Measurements from ENCODE around the gene MID2.
A peak's percentile ranks its signal among the peaks of the same experiment; 100 is the strongest.
"Not testable (repeated sequence)": the region's sequence is repeated elsewhere in the genome, so short reads cannot be mapped to it uniquely, and the experiment has no call there.

Gene MID2, protein sequence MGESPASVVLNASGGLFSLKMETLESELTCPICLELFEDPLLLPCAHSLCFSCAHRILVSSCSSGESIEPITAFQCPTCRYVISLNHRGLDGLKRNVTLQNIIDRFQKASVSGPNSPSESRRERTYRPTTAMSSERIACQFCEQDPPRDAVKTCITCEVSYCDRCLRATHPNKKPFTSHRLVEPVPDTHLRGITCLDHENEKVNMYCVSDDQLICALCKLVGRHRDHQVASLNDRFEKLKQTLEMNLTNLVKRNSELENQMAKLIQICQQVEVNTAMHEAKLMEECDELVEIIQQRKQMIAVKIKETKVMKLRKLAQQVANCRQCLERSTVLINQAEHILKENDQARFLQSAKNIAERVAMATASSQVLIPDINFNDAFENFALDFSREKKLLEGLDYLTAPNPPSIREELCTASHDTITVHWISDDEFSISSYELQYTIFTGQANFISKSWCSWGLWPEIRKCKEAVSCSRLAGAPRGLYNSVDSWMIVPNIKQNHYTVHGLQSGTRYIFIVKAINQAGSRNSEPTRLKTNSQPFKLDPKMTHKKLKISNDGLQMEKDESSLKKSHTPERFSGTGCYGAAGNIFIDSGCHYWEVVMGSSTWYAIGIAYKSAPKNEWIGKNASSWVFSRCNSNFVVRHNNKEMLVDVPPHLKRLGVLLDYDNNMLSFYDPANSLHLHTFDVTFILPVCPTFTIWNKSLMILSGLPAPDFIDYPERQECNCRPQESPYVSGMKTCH

DNA sequence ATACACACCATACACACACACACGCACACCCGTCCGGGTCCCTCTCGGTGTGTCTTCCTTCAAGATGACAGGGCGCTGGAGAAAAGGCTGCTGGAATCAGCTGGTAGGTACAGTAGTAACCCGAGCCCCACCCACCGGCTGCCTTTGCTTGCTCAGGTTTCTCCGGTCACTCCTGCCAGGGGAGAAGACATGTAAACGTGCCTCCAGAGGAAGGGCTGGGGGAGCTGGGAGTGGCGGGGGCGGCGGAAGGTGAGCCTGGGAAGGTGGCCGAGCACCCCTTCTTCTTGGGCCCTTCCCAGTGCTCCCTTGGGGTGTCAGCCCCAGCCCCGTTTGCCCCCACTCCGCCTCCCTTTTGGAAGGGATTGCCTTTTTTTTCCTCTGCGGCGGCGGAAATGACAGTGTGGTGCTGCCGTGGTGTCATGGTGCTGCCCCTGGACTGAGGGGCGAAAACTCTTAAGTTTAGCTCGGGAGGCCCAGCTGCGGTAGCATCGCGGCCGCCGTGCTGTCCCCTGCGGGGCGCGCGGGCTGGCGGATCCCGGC, at the start of gene MID2:
TSS of gene MID2 (plus strand) at position 169 of the 540 bp plus-strand sequence. CDS start 561 bp downstream, outside the sequence.
- peak in 1 of 3 donors; percentile 25 for DNase-seq (ENCODE audit: low read depth in 3 of 3)

DNA sequence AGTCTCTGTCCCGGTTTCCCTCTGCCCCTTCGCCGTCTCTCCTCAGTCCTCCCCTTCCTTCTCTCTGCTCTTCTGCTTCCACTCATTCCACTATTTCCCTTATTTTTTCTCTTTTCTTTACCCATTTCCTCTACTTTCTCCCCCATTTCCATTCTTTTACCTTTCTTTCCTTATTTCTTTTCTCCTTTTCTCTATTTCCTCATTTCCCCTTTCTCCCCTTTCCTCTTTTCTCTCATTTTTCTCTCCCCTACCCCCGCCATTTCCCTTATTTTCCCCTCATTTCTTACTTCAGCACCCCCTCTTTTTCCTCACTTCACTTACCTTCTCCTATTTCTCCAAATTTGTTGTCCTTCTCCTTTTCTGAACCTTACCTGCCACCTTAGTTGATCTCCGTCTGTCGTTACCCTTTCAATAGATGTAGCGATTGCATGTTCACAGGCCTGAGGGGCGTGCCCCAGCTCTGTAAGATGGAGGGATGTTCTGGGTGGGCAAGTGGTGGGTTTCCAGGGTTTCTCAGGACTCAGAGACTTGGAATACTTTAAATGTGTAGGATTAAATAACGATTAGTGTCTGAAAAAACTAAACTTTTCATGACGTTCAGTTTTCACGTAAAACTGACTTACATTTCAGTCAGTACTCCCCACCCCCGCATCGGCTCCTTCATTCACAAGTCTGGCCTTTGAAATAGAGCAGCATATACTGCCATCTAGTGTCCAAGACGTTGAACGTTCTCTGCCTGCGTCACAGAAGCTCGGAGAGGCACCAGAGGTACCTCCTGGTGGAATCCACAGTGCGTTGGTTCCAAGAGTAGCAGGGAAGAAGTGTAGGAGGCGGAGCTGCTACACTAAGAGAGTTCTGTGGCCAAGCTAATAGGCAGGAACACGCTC, 48.8 kb upstream of the MID2 start:
- DNase-seq (ENCODE audit: low read depth in 3 of 3): peak; percentile 51 to 80 (median 61)

DNA sequence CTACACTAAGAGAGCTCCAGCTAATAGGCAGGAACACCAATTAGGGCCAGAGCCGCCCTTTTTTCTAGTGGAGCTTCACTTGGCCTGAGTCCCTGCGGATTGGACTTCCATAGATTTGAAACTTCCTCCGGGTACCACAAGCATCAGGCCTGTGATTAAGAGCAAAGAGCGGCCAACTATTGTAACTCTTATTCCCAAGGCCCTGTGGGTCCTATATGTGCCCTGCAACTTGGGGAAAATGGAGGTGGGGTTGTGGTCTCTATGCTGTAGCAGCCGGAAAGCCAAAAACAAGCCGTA, 48.2 kb upstream of the MID2 start, which contains the start of gene NCBP2L:
TSS of gene NCBP2L (plus strand) at position 198 of the 297 bp plus-strand sequence. CDS start 16,488 bp downstream, outside the sequence.
- no peak for DNase-seq (ENCODE audit: low read depth in 3 of 3)

DNA sequence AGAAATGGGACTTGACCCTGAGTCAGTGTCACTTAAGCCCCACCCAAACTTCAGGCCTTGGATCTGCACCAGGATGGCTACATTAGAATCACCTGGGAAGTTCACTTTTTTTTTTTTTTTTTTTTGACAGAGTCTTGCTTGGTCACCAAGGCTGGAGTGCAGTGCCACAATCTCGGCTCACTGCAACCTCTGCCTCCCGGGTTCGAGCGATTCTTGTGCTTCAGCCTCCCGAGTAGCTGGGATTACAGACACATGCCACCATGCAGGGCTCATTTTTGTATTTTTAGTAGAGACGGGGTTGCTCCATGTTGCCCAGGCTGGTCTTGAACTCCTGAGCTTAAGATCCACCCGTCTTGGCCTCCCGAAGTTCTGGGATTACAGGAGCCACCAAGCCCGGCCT, 45.1 kb upstream of the MID2 start:
- no peak for DNase-seq (ENCODE audit: low read depth in 3 of 3)

DNA sequence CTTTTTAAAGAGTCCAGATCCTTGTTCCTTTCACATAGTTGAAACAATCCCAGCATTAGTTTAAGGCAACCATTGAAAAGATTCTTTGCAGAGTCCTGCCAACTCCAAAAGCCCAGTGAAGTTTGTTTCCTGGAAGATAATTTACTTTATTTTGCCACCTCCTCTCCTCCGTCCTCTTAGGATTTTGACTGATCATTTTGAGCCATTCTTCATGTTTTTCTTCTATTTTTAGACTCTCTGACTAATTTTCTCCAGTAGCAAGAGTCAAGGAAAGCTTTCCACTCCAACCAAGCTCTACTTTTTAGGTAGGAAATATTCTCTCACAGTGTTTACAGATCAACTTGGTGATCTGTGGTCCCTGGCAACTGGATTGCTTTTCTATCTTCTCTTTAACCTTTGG, 37.8 kb upstream of the MID2 start:
- no peak for DNase-seq (ENCODE audit: low read depth in 3 of 3)

DNA sequence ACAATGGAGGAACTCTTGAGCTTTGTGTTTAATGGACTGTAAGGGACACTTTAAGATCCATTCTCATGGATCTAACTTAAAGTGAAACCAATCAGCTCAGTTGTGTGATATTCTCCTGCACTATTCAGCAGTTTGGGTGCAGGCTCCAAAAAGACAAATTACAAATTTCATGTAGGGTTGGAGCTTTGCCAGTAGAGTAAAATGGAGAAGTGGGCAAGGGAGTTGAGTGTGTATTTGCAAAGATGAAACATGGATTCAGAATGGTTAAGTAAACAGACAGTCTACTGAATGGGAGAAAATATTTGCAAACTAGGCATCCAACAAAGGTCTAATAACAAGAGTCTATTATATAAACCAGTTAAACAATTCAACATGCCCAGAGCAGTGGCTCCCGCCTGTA, 21.2 kb upstream of the MID2 start:
- DNase-seq (ENCODE audit: low read depth in 3 of 3): no peak

DNA sequence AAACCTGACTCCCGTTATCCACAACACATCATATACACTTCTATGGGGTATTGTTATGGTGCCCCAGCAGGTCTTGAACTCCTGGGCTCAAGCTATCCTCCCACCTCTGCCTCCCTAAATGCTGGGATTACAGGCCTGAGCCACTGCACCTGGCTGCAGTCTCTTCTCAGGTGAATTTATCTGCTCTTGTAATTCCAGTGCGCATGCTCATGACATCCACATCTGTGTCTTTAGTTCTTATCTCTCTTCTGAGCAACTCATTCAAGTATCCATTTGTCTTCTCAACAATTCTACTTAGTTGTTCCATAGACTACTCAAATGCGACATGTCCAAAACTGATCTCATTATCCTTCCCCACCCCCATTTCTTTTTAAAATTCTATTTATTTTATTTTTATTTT, 20.5 kb upstream of the MID2 start:
- no peak for DNase-seq (ENCODE audit: low read depth in 3 of 3)

DNA sequence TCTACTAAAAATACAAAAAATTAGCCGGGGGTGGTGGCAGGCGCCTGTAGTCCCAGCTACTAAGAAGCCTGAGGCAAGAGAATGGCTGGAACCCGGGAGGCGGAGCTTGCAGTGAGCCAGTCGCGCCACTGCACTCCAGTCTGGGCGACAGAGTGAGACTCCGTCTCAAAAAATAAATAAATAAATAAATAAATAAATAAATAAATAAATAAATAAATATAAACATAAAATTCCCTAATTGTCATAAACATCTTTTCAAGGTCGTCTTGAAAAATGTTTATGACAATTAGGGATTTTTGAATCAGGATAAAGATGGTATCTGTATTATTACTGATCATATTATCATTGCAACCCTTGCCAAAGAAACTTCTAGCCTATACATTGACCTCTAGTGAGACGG, 15.6 kb upstream of the MID2 start:
- not testable (repeated sequence) for DNase-seq (ENCODE audit: low read depth in 3 of 3)

DNA sequence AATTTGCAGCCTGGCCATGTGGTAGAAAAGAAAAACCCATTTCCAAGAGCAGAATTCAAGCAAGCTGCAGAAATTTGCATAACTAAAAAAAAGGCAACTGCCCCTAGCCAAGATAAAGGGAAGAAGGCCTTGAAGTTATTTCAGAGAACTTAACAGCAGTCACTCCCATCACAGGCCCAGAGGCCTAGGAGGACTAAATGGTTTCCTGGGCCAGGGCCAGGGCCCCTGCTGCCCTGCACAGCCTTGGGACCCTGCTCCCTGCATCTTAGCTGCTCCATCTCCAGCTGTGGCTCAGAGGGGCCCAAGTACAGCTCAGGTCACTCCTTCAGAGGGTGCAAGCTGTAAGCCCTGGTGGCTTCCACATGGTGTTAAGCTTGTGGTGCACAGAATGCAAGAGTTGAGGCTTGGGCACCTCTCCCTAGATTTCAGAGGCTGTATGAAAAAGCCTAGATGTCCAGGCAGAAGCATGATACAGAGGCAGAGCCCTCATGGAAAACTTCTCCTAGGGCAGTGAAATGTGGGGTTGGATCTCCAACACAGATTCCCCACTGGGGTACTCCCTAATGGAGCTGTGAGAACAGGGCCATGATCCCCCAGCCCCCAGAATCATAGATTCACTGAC, 6.7 kb upstream of the MID2 start:
- DNase-seq (ENCODE audit: low read depth in 3 of 3): no peak

DNA sequence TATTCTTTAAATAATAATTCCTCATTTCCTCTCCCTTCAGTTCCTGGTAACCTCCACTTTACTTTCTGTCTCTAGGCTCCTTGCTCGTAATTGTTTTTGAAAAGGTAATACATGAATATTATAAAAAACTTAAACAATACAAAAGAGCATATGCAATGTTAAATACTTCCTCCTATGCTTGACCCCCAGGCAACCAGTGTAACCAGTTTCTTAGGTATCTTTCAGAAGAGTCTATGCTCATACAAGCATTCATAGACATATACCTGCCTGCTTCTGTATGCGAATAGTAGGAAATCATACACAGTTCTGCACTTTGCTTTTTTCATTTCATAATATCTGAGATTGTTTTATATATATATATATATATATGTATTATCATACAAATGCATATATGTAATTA, 2.6 kb upstream of the MID2 start:
- DNase-seq (ENCODE audit: low read depth in 3 of 3): no peak

DNA sequence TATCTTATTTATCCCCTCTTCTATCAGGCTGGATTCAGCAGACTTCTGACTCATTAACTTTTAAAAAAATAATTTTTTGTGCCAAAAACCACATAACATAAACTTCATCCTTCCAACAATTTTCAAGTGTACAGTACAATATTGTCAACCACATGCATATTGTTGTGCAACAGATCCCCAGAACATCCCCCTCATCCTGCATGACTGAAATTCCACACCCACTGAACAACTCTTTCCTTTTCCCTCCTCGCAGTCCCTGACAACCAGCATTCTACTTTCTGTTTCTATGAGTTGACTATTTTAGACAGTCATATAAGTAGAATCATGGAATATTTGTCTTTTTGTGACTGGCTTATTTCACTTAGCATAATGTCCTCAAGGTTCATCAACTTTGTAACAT, 2.2 kb upstream of the MID2 start:
- DNase-seq (ENCODE audit: low read depth in 3 of 3): no peak

DNA sequence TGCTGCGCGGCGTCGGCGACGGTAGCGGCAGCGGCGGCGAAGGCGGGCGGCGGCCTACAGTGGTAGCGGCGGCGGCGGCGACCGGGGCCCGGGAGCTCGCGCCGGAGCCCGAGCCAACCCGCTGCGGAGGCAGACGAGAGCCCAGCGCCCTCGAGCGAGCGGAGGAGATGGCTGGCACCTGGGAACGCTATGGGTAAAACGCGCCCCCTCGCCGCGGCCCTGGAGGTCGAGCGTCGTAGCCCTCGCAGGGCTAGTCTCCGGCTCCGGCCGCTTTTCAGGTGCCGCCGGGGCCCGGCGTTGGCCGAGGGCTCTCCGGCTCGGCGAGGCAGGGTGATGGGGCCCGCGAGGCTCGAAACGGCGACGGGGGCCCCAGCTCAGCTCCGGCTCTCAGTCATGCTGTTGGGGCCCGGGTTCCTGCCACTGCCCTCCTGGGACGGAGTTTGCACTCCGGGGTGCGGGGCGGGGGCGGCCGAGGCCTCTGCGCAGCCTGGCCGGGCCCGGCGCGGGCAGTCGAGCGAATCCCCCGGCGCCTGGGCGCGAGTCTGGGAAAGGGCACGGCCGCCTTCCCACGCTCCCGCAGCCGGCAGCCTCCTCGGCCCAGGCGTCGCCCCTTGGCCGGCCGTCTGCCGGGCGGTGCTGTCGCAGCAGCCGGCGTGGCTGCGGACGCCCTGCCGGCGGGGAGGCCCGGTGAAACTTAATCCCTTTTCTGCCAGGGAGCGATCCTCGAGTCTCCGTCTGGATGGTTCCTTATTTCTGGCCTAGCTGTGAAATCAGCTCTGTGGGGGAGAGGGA, 768 bp downstream of the MID2 start:
- DNase-seq (ENCODE audit: low read depth in 3 of 3): peak in 1 of 3 donors; percentile 20

DNA sequence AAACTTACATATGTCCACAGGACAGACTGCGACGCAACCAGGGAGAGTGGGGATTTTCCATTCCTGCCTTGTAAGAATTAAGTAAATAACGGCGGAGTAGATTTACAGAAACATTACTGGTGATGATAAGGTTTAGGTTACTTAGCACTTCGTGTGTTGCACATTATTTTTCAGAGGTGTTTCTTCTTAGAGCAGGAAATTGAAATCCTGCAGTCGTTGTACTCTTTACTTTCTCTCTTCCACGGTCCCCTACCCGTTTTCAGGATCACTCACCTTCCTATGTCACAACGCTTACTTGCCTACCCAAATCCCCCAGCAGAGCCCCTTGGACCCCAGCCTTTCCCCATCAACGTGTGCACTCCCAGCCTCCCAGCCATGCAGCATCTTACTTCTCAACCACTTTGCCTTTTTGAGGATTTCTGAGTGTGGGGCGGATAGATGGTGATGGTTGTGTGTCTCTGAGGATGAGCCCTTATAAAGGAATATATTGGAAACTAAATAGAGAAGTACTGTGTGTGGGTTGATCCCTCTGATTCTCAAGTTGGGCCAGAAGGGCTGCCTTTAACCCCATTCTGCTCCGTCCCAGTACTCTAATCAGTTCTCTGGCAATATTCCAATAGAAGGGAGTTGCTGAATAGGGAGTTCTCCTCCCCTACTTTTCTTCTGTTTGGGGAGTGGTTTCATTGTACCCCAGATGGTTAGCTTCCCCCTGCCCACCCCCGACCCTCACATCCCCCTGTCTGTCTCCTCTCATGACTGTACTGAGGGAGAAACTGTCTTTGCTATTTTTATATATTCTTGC, 1.6 kb downstream of the MID2 start:
- no peak for DNase-seq (ENCODE audit: low read depth in 3 of 3)

DNA sequence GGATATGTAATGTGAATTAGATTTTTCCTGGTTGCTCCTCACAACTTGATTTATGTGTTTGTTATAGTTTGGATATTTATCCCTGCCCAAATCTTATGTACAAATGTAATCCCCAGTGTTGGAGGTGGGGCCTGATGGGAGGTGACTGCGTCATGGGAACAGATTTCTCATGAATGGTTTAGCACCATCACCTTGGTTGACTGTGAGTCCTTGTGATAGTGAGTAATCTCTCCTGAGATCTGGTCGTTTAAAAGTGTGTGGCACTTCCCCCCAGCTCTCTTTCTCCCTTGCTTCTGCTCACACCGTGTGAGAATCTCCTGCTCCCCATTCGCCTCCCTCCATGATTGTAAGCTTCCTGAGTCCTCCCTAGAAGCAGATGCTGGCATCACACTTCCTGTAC, 2.2 kb downstream of the MID2 start:
- DNase-seq (ENCODE audit: low read depth in 3 of 3): no peak

DNA sequence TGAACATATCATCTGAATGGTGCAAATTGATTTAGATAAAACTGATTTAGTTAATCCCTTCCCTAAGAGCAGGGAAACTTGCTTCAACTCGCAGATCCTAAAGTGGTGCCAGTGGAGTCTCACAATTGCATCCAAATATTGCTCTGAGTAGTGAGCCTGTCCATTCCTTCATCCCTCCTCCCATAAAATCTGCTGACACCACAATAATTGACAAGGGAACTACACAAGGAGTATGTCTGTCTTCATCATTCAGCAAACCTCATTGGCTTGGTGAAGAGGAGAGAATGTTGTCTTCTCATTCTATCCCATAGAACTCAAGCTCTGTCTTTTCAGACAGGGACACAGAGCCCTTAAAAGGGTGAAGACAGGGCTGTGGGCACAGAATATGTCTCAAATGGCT, 4.2 kb downstream of the MID2 start:
- DNase-seq (ENCODE audit: low read depth in 3 of 3): no peak

DNA sequence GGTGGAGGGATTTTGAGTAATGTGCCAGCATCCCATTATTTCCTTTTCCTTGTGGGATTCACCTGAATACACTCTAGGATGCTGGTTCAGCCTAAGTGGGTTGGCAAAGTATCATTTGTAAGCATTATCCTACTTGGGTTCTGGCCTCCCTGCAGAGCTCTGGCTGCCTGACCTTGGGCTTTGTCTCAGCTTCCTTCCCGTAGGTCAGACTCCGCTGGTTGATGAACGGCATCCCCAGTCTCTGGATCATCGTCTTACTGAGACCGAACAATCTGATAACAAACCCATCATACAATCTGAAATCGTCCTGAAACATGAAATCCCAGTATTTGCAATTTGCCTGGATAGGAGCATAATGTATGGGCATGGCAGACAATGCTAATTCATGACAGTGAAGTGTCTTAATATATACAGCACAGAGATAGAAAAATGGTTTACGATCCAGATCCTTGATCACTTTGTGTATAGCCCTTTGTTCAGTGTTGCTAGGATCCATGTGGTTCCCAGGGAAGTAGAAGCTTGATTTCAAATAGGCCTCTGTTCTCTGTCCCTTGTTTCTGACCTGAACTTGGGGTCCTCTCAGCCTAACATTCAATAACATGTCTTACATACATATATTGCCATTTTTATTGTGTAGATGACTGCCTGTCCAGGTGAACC, 5.5 kb downstream of the MID2 start:
- DNase-seq (ENCODE audit: low read depth in 3 of 3): no peak

DNA sequence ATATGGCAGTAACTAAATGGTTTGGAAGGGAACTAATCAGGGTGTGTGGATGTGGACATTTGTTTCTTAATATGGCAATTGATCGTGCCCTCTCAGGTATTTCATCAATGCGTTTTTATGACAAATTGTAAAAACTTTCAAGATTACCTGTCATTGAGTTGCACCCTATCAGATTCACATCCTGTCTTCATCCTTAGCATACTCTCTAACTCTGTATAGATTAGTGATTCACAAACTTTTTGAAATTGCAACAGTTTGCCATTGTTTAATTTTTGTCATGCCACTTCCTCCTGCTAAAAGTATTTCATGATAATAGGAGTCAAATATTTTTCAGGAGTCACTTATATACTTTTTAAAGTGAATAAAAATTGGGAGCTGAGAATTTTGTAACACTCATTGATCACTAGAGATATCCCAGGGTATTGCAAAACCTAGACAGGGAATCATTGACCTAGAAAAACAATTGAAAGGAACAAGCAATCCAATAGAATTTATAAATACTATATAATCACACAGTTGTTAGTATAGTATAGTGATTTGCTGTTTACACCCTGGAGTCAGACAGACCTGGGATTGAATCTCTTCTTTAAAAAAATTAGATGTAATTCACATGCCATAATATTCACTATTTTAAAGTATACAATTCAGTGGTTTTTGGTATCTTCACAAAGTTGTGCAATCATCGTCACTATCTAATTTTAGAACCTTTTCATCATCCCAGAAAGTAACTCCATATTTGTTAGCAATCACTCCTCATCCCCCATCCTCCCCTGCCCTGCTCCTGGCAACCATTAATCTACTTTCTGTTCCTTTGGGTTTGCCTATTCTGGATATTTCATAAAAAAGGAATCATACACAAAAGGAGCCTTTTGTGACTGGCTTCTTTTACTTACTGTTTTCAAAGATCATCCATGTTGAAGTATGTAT, 8.9 kb downstream of the MID2 start:
- DNase-seq (ENCODE audit: low read depth in 3 of 3): no peak

DNA sequence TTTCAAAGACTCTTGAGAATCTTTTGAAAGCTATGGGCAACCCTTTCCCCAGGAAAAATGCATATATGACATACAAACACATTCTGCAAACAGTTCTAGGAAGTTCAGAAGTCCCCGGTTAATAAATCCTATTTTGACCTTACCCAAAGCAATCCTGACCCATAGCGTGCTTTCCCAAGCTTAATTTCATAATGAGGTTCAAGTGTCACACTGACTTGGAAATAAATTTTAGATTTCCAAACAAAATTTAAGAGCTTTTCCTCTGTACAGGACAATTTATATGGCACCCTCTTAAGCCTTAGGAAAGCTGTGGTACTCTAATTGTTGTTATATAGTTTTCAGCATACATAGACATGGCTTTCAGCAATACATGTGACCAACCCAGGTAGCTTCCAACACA, 11.3 kb downstream of the MID2 start:
- DNase-seq (ENCODE audit: low read depth in 3 of 3): no peak

Data from stimulated activated CD4-positive, alpha-beta T cell treated with anti-CD3 and anti-CD28 coated beads, TNF-alpha, amount 100 ng/mL, for 48 hours (primary cell).